Endothelial cell of umbilical vein (primary cell): ENCODE results near the gene ZNF207. TPM values are rescaled to one million over a fixed set of nuclear protein-coding genes. Genes with fewer than 3 reads are reported as not detected.

Experiments
- BruUV-seq: library from RNA; stranded (reverse); fragments of 400-500 nt; replicated peaks from 2 replicates; lab custom pipeline; 2021; lab: Mats Ljungman, UMichigan
- CTCF ChIA-PET: fragments of 300-600, 350-600 bp; sonication (Branson Sonifier 250); formaldehyde crosslinking; loops from one replicate; lab custom pipeline; 2021; ENCODE audit warnings: antibody characterized with exemption, inconsistent platforms; lab: Charles Lee
- POLR2A ChIA-PET: fragments of 300-600, 350-600 bp; sonication (Branson Sonifier 250); formaldehyde crosslinking; loops from one replicate; lab custom pipeline; 2021; ENCODE audit warnings: antibody characterized with exemption, inconsistent platforms; lab: Charles Lee
- DNase-seq: peaks from one replicate; pipeline ENCODE4 v3.0.0-alpha.2; 2011; ENCODE audit warnings: low read depth, low spot score
- FAIRE-seq: peaks from 2 replicates; lab custom pipeline; 2011; peaks lifted over from hg19 to GRCh38; lab: Jason Lieb, UNC
- H2AFZ ChIP-seq: 2 replicates; pipeline ENCODE4 v1.6.0; 2012; ENCODE audit warnings: low read depth, low read length, control low read depth, inconsistent platforms
- H3K27ac ChIP-seq: 2 replicates; pipeline ENCODE4 v1.5.1; 2011; ENCODE audit warnings: low read depth, mild to moderate bottlenecking, control low read depth, low read length, moderate library complexity; ENCODE audit not compliant: insufficient read depth
- H3K27me3 ChIP-seq, 2 experiments: 2 replicates each; pipeline versions ENCODE4 v1.6.0 to v1.6.1; 2011; ENCODE audit warnings: low read length in 2 of 2, mixed read lengths in 1 of 2; ENCODE audit not compliant: control insufficient read depth in 2 of 2, insufficient read depth in 2 of 2
- H3K36me3 ChIP-seq, 2 experiments: 2 replicates in 1 of 2; 3 replicates in 1 of 2; pipeline ENCODE4 v1.5.1; 2011; ENCODE audit warnings: low read length in 2 of 2, mild to moderate bottlenecking in 1 of 2, moderate library complexity in 1 of 2; ENCODE audit not compliant: control insufficient read depth in 2 of 2, insufficient read depth in 2 of 2; ENCODE audit errors: extremely low read depth in 1 of 2
- H3K4me1 ChIP-seq: 3 replicates; pipeline ENCODE4 v1.5.1; 2011; ENCODE audit warnings: mild to moderate bottlenecking, low read length; ENCODE audit not compliant: control insufficient read depth, insufficient read depth; ENCODE audit errors: extremely low read depth
- H3K4me2 ChIP-seq: 2 replicates; pipeline ENCODE4 v1.6.1; 2011; ENCODE audit warnings: low read length, control low read depth, mixed read lengths; ENCODE audit not compliant: insufficient read depth
- H3K4me3 ChIP-seq, 3 experiments: fragments of 200-600 bp in 1 of 3; sonication (generic), shearing (Covaris generic) in 1 of 3; replicated peaks in 1 of 3; 2 replicates each; pipeline ENCODE4 v1.5.1; 2011 to 2016; ENCODE audit warnings: control low read depth in 3 of 3, low read length in 3 of 3, mild to moderate bottlenecking in 2 of 3, inconsistent platforms in 1 of 3, low read depth in 1 of 3, moderate library complexity in 1 of 3; ENCODE audit not compliant: insufficient read depth in 1 of 3
- H3K79me2 ChIP-seq: 2 replicates; pipeline ENCODE4 v1.6.0; 2012; ENCODE audit warnings: low read length, inconsistent platforms; ENCODE audit not compliant: control insufficient read depth, insufficient read depth
- H3K9ac ChIP-seq: replicated peaks from 2 replicates; pipeline ENCODE3; 2011; ENCODE audit warnings: low read length, control low read depth; ENCODE audit not compliant: insufficient read depth; ENCODE audit errors: extremely low read depth
- H3K9me1 ChIP-seq: replicated peaks from 3 replicates; pipeline ENCODE4 v1.6.0; 2011; ENCODE audit warnings: mild to moderate bottlenecking, low read length; ENCODE audit not compliant: control insufficient read depth, insufficient read depth; ENCODE audit errors: extremely low read depth
- H3K9me3 ChIP-seq: replicated peaks from 2 replicates; pipeline ENCODE4 v1.5.1; 2012; ENCODE audit warnings: low read length, inconsistent platforms; ENCODE audit not compliant: control insufficient read depth, insufficient read depth
- H4K20me1 ChIP-seq: replicated peaks from 2 replicates; pipeline ENCODE3; 2011; ENCODE audit warnings: mild to moderate bottlenecking, low read length; ENCODE audit not compliant: control insufficient read depth, insufficient read depth; ENCODE audit errors: extremely low read depth
- CTCF ChIP-seq, 2 donors: IDR thresholded peaks; 1 replicate in 1 of 2; 2 replicates in 1 of 2; pipeline ENCODE4 v1.5.1; 2011; ENCODE audit warnings: low read length in 2 of 2, mild to moderate bottlenecking in 2 of 2, moderate library complexity in 2 of 2, control low read depth in 1 of 2, inconsistent platforms in 1 of 2, low read depth in 1 of 2; ENCODE audit not compliant: insufficient read depth in 1 of 2; ENCODE audit errors: extremely low read depth in 1 of 2
- EZH2 ChIP-seq: IDR thresholded peaks from 2 replicates; pipeline ENCODE4 v1.6.1; 2012; ENCODE audit warnings: borderline replicate concordance, low read depth, mild to moderate bottlenecking, moderate library complexity, low read length, inconsistent platforms; ENCODE audit not compliant: severe bottlenecking
- FOS ChIP-seq: IDR thresholded peaks from 2 replicates; pipeline ENCODE4 v1.6.1; 2011; ENCODE audit warnings: mild to moderate bottlenecking, low read length, moderate library complexity, borderline replicate concordance; ENCODE audit not compliant: insufficient read depth
- GATA2 ChIP-seq: IDR thresholded peaks from 2 replicates; pipeline ENCODE4 v1.7.0; 2011; ENCODE audit warnings: low read depth, mild to moderate bottlenecking, moderate library complexity, mixed read lengths, low read length; ENCODE audit not compliant: insufficient read length, insufficient read depth
- JUN ChIP-seq: IDR thresholded peaks from 2 replicates; pipeline ENCODE4 v1.6.1; 2011; ENCODE audit warnings: borderline replicate concordance, low read depth; ENCODE audit not compliant: insufficient read length, insufficient read depth
- MAX ChIP-seq: IDR thresholded peaks from 2 replicates; pipeline ENCODE4 v1.6.1; 2011; ENCODE audit not compliant: insufficient read depth, insufficient read length
- MYC ChIP-seq: IDR thresholded peaks from one replicate; pipeline ENCODE4 v1.6.1; 2011; ENCODE audit warnings: mild to moderate bottlenecking, low read depth, low read length
- POLR2A ChIP-seq: IDR thresholded peaks from 2 replicates; pipeline ENCODE4 v1.6.1; 2012; ENCODE audit warnings: low read depth, mild to moderate bottlenecking, control low read depth, low read length
- POLR2AphosphoS5 ChIP-seq: IDR thresholded peaks from 2 replicates; pipeline ENCODE4 v1.6.1; 2012; ENCODE audit warnings: low read depth, mild to moderate bottlenecking, control low read depth, low read length, moderate library complexity; ENCODE audit not compliant: insufficient read depth
- dilution Hi-C: fragments of 300-500 bp; cut with MboI; formaldehyde crosslinking; loops from one replicate; pipeline ENCODE4 v1.15.0; 2019; ENCODE audit warnings: low sequenced_read_pairs; ENCODE audit not compliant: extremely low pct_ligation_motif_present
- intact Hi-C: fragments of 100-400 bp; cut with micrococcal nuclease; formaldehyde crosslinking; loops from one replicate; pipeline ENCODE4 v1.10.0; 2022
- polyA plus RNA-seq, 4 experiments: library from polyadenylated mRNA; depleted of rRNA in 3 of 4; stranded (reverse) in 3 of 4; unstranded in 1 of 4; fragments of >200 nt; gene quantifications; 2 replicates each; pipeline versions ENCODE4 v1.2.1 to v1.2.3, GENCODE V29; 2011 to 2012; ENCODE audit warnings: missing spikeins in 1 of 4
- total RNA-seq: library from RNA; stranded (reverse); gene quantifications from 2 replicates; pipeline ENCODE4 v1.2.3, GENCODE V29; 2021

Gene ZNF207
- total and polyA plus RNA-seq, 2 donors (not counting 3 experiments of a cell fraction or from before 2014, with no cell fraction given), result 206 to 231 TPM

GRCh38 chr17:32345951-32346600, 3.9 kb upstream of the ZNF207 start:
- dilution Hi-C loops, result no loop called here
- Histone ChIP-seq H3K4me2 (no peak overlapping the region), H3K4me1 (peaks cover 8% of the 10 kb centered on the region), H4K20me1 (no peaks in the 10 kb centered on the region), H3K79me2 (peaks cover 14% of the 10 kb centered on the region), H3K36me3 (no peaks in the 10 kb centered on the region), H3K9me3 (no peaks in the 10 kb centered on the region), H3K9ac (no peak overlapping the region), H3K27me3 (no peaks in the 10 kb centered on the region), H3K27ac (no peak overlapping the region), H2AFZ (no peak overlapping the region), H3K4me3 (no peak overlapping the region), H3K9me1 (no peaks in the 10 kb centered on the region)
- FAIRE-seq, result no peak
- ChIA-PET CTCF (no interaction called here), POLR2A (no interaction called here)
- TF ChIP-seq GATA2, result no peak
- no peak for TF ChIP-seq EZH2
- no peak for TF ChIP-seq POLR2AphosphoS5
- TF ChIP-seq FOS, result no peak
- no peak for TF ChIP-seq JUN
- no peak for TF ChIP-seq MAX
- TF ChIP-seq CTCF (IDR thresholded peaks at IDR 0.05; ENCODE audit: extremely low read depth in 1 of 2, insufficient read depth in 1 of 2, low read depth in 1 of 2, low read length in 2 of 2), result no peak
- TF ChIP-seq MYC, result no peak
- no peak for TF ChIP-seq POLR2A
- intact Hi-C loops, result no loop called here
- no TSS peak for BruUV-seq
- DNase-seq, result no peak
